H9 (cell line): Measurements from ENCODE around the gene TUBA4A. TPM values are rescaled to one million over a fixed set of nuclear protein-coding genes. Genes with fewer than 3 reads are reported as not detected.

Experiments used
- DNase-seq: peaks from one replicate; pipeline ENCODE4 v3.0.0-alpha.2; 2017
- H2AFZ ChIP-seq: one replicate; pipeline ENCODE4 v1.6.1; 2013; ENCODE audit warnings: mild to moderate bottlenecking, low read length, control low read depth, moderate library complexity
- H2AK5ac ChIP-seq: 2 replicates; pipeline ENCODE4 v1.6.1; 2013; ENCODE audit warnings: low read length, control low read depth, mixed read lengths; ENCODE audit not compliant: insufficient read length
- H2BK120ac ChIP-seq: one replicate; pipeline ENCODE4 v1.6.1; 2013; ENCODE audit warnings: low read depth, mild to moderate bottlenecking, low read length, control low read depth, inconsistent platforms; ENCODE audit not compliant: poor library complexity, severe bottlenecking
- H2BK12ac ChIP-seq: 2 replicates; pipeline ENCODE4 v1.6.1; 2013; ENCODE audit warnings: low read length, control low read depth, mixed read lengths, low read depth; ENCODE audit not compliant: insufficient read length
- H2BK15ac ChIP-seq: 2 replicates; pipeline ENCODE4 v1.6.1; 2013; ENCODE audit warnings: low read depth, low read length, control low read depth
- H2BK20ac ChIP-seq: one replicate; pipeline ENCODE4 v1.6.1; 2013; ENCODE audit warnings: low read depth, mild to moderate bottlenecking, low read length, control low read depth, inconsistent platforms; ENCODE audit not compliant: poor library complexity, severe bottlenecking
- H2BK5ac ChIP-seq: 2 replicates; pipeline ENCODE4 v1.6.1; 2013; ENCODE audit warnings: low read length, control low read depth, mixed read lengths; ENCODE audit not compliant: insufficient read length
- H3K14ac ChIP-seq: 2 replicates; pipeline ENCODE4 v1.6.1; 2013; ENCODE audit warnings: low read length, control low read depth; ENCODE audit not compliant: insufficient read depth
- H3K18ac ChIP-seq: 2 replicates; pipeline ENCODE4 v1.6.1; 2013; ENCODE audit warnings: low read depth, mild to moderate bottlenecking, mixed read lengths, low read length, control low read depth; ENCODE audit not compliant: insufficient read length
- H3K23ac ChIP-seq: 2 replicates; pipeline ENCODE4 v1.6.1; 2013; ENCODE audit warnings: low read length, control low read depth, mixed read lengths, low read depth; ENCODE audit not compliant: insufficient read length
- H3K23me2 ChIP-seq: 2 replicates; pipeline ENCODE4 v1.6.1; 2013; ENCODE audit warnings: low read depth, mild to moderate bottlenecking, mixed read lengths, low read length, control low read depth; ENCODE audit not compliant: insufficient read length, poor library complexity, severe bottlenecking
- H3K27ac ChIP-seq: 2 replicates; pipeline ENCODE4 v1.5.1; 2013; ENCODE audit warnings: low read length, control low read depth, mixed read lengths, low read depth; ENCODE audit not compliant: insufficient read length
- H3K27me3 ChIP-seq: 2 replicates; pipeline ENCODE4 v1.6.1; 2013; ENCODE audit warnings: low read length, control low read depth, inconsistent platforms; ENCODE audit not compliant: insufficient read depth
- H3K4ac ChIP-seq: 2 replicates; pipeline ENCODE4 v1.6.1; 2013; ENCODE audit warnings: low read depth, mild to moderate bottlenecking, control low read depth, inconsistent platforms, low read length, moderate library complexity
- H3K4me1 ChIP-seq: 2 replicates; pipeline ENCODE4 v1.6.1; 2013; ENCODE audit warnings: low read length, control low read depth, inconsistent platforms; ENCODE audit not compliant: insufficient read depth
- H3K4me2 ChIP-seq: 2 replicates; pipeline ENCODE4 v1.6.1; 2013; ENCODE audit warnings: low read length, control low read depth, mixed read lengths; ENCODE audit not compliant: insufficient read length, insufficient read depth
- H3K56ac ChIP-seq: 2 replicates; pipeline ENCODE4 v1.6.1; 2013; ENCODE audit warnings: low read depth, mild to moderate bottlenecking, mixed read lengths, low read length, control low read depth; ENCODE audit not compliant: insufficient read length
- H3K79me1 ChIP-seq: 2 replicates; pipeline ENCODE4 v1.6.1; 2013; ENCODE audit warnings: low read depth, mild to moderate bottlenecking, moderate library complexity, low read length, control low read depth, inconsistent platforms; ENCODE audit not compliant: insufficient read depth, poor library complexity, severe bottlenecking
- H3K79me2 ChIP-seq: 2 replicates; pipeline ENCODE4 v1.6.1; 2013; ENCODE audit warnings: low read length, control low read depth, inconsistent platforms; ENCODE audit not compliant: insufficient read depth
- H3K9ac ChIP-seq: 2 replicates; pipeline ENCODE4 v1.6.1; 2013; ENCODE audit warnings: low read length, control low read depth, mixed read lengths; ENCODE audit not compliant: insufficient read length; ENCODE audit errors: extremely low read depth
- H3K9me3 ChIP-seq: one replicate; pipeline ENCODE4 v1.6.1; 2013; ENCODE audit warnings: low read depth, low read length, inconsistent platforms; ENCODE audit not compliant: control insufficient read depth
- H3T11ph ChIP-seq: one replicate; pipeline ENCODE4 v1.6.1; 2013; ENCODE audit warnings: mild to moderate bottlenecking, low read length, control low read depth, inconsistent platforms
- H4K20me1 ChIP-seq: one replicate; pipeline ENCODE4 v1.6.1; 2013; ENCODE audit not compliant: control insufficient read depth, insufficient read length, insufficient read depth
- H4K5ac ChIP-seq: 2 replicates; pipeline ENCODE4 v1.6.1; 2013; ENCODE audit warnings: low read depth, mild to moderate bottlenecking, mixed read lengths, low read length, control low read depth; ENCODE audit not compliant: insufficient read length
- H4K8ac ChIP-seq: replicated peaks from 2 replicates; pipeline ENCODE4 v1.6.1; 2013; ENCODE audit warnings: low read length, control low read depth, mixed read lengths, low read depth; ENCODE audit not compliant: insufficient read length
- H4K91ac ChIP-seq: 2 replicates; pipeline ENCODE4 v1.6.1; 2013; ENCODE audit warnings: low read depth, mild to moderate bottlenecking, moderate library complexity, mixed read lengths, low read length, control low read depth; ENCODE audit not compliant: insufficient read length
- H3K27ac Mint-ChIP-seq, 3 experiments: 2 replicates in 2 of 3; 3 replicates in 1 of 3; pipeline ENCODE4 v1.8.0; 2020 to 2021; ENCODE audit warnings: mixed read lengths in 3 of 3, mild to moderate bottlenecking in 1 of 3, moderate library complexity in 1 of 3
- H3K27me3 Mint-ChIP-seq: 2 replicates; pipeline ENCODE4 v1.8.0; 2021; ENCODE audit warnings: low read depth, mild to moderate bottlenecking, moderate library complexity, mixed read lengths
- H3K36me3 Mint-ChIP-seq, 3 experiments: 2 replicates in 2 of 3; 3 replicates in 1 of 3; pipeline ENCODE4 v1.8.0; 2020 to 2021; ENCODE audit warnings: low read depth in 3 of 3, mixed read lengths in 3 of 3; ENCODE audit not compliant: insufficient read depth in 1 of 3
- H3K4me1 Mint-ChIP-seq, 2 experiments: 2 replicates each; pipeline ENCODE4 v1.8.0; 2020; ENCODE audit warnings: mixed read lengths in 2 of 2
- H3K4me3 Mint-ChIP-seq, 2 experiments: 2 replicates in 1 of 2; 3 replicates in 1 of 2; pipeline ENCODE4 v1.8.0; 2020 to 2021; ENCODE audit warnings: mild to moderate bottlenecking in 2 of 2, mixed read lengths in 2 of 2, moderate library complexity in 1 of 2
- H3K9me3 Mint-ChIP-seq, 2 experiments: 2 replicates in 1 of 2; 3 replicates in 1 of 2; pipeline ENCODE4 v1.8.0; 2020; ENCODE audit warnings: mild to moderate bottlenecking in 2 of 2, mixed read lengths in 2 of 2, moderate library complexity in 1 of 2
- WGBS: extraction: QIAGEN DNeasy Blood & Tissue Kit; methylation state at CpG from one replicate; pipeline ENCODE4 v1.1.7; 2013; ENCODE audit warnings: missing lambda C conversion rate, low lambda C conversion rate, mixed read lengths; ENCODE audit not compliant: insufficient read length; ENCODE audit errors: extremely low coverage; 5-methylcytosine and 5-hydroxymethylcytosine counted together
- total RNA-seq: library from RNA; stranded (reverse); gene quantifications from 2 replicates; pipeline ENCODE4 v1.2.1, GENCODE V29; 2021
- TF ChIP-seq, protein P1 (sequence below): fragments of 200-600 bp; sonication (generic); conservative IDR thresholded peaks from 3 replicates; pipeline ENCODE4 v1.8.0; 2021; ENCODE audit warnings: antibody characterized with exemption, mild to moderate bottlenecking

The TUBA4A gene
- total RNA-seq, 1 experiment from 2014 or later: 25.5 TPM

DNA sequence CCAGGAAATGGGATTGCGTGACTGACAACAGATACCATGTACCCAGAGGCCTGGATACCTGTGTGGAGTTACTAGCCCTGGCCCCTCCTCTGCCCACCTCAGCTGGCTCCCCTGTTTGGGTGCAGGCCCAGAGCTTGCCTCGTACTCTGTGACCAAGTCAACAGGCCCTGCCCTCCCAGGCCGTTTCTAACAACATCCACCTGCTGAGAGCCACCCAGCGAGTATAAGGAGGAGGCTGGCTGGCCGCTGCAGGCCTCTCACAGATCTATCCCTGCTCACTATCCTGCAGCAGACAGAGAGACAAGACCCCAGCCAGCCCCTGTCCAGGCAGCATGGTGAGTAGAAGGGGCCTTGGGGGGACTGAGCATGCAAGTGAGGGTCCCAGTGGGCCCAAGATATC, 12.5 kb upstream of the TUBA4A start:
- H3K27me3 Mint-ChIP-seq: peaks cover 49% of the 10 kb centered on the region

More for the DNA sequence above, 12.5 kb upstream of the TUBA4A start:
- Histone ChIP-seq H3T11ph (no peak overlapping the region), H3K4me1 (no peaks in the 10 kb centered on the region), H3K27ac (no peak overlapping the region), H2BK15ac (no peak overlapping the region), H3K56ac (no peak overlapping the region), H4K91ac (no peak overlapping the region), H3K4ac (no peak overlapping the region), H3K9ac (no peak overlapping the region), H2BK120ac (no peak overlapping the region), H4K5ac (no peak overlapping the region), H4K20me1 (no peaks in the 10 kb centered on the region), H3K4me2 (no peak overlapping the region), H3K27me3 (no peaks in the 10 kb centered on the region), H3K14ac (no peak overlapping the region), H2AFZ (no peak overlapping the region), H3K79me1 (no peaks in the 10 kb centered on the region), H3K23ac (no peak overlapping the region), H3K18ac (no peak overlapping the region), H3K9me3 (no peaks in the 10 kb centered on the region), H3K23me2 (peaks cover 3% of the 10 kb centered on the region), H2BK5ac (no peak overlapping the region), H2BK12ac (no peak overlapping the region), H4K8ac (no peak overlapping the region), H2BK20ac (no peak overlapping the region), H3K79me2 (no peaks in the 10 kb centered on the region), H2AK5ac (no peak overlapping the region)
- H3K4me1 Mint-ChIP-seq: peaks cover 2 to 5% of the 10 kb centered on the region in 2 experiments; a peak in 2 of 4 replicates
- TF ChIP-seq, protein P1, sequence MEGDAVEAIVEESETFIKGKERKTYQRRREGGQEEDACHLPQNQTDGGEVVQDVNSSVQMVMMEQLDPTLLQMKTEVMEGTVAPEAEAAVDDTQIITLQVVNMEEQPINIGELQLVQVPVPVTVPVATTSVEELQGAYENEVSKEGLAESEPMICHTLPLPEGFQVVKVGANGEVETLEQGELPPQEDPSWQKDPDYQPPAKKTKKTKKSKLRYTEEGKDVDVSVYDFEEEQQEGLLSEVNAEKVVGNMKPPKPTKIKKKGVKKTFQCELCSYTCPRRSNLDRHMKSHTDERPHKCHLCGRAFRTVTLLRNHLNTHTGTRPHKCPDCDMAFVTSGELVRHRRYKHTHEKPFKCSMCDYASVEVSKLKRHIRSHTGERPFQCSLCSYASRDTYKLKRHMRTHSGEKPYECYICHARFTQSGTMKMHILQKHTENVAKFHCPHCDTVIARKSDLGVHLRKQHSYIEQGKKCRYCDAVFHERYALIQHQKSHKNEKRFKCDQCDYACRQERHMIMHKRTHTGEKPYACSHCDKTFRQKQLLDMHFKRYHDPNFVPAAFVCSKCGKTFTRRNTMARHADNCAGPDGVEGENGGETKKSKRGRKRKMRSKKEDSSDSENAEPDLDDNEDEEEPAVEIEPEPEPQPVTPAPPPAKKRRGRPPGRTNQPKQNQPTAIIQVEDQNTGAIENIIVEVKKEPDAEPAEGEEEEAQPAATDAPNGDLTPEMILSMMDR: no peak
- no peak for DNase-seq
- H3K27ac Mint-ChIP-seq: no peak overlapping the region
- H3K36me3 Mint-ChIP-seq: no peaks in the 10 kb centered on the region
- H3K4me3 Mint-ChIP-seq: no peak overlapping the region
- no peaks in the 10 kb centered on the region for H3K9me3 Mint-ChIP-seq
- no CpG with 5 or more reads among the region's 5 CpGs for WGBS
